Calu3 (cell line): ENCODE measurements around the gene BOLA3. TPM values are rescaled to one million over a fixed set of nuclear protein-coding genes. Genes with fewer than 3 reads are reported as not detected.

ENCODE experiments used
- BruUV-seq: library from RNA; stranded (reverse); fragments of 400-500 nt; replicated peaks from 2 replicates; lab custom pipeline; 2021; lab: Mats Ljungman, UMichigan
- CTCF ChIA-PET: fragments of 300-600 bp; sonication (Branson Sonifier 250); formaldehyde crosslinking; loops from one replicate; lab custom pipeline; 2022; ENCODE audit warnings: antibody characterized with exemption; lab: Charles Lee
- DNase-seq: peaks from one replicate; pipeline ENCODE4 v3.0.0; 2022
- H3K27ac Mint-ChIP-seq: one replicate; pipeline ENCODE4 v1.8.0; 2022; ENCODE audit warnings: mixed read lengths; ENCODE audit not compliant: unreplicated experiment
- H3K27me3 Mint-ChIP-seq: one replicate; pipeline ENCODE4 v1.8.0; 2022; ENCODE audit warnings: mixed read lengths; ENCODE audit not compliant: unreplicated experiment
- H3K36me3 Mint-ChIP-seq: one replicate; pipeline ENCODE4 v1.8.0; 2022; ENCODE audit warnings: mild to moderate bottlenecking, moderate library complexity, mixed read lengths; ENCODE audit not compliant: insufficient read depth, unreplicated experiment
- H3K4me1 Mint-ChIP-seq: one replicate; pipeline ENCODE4 v1.8.0; 2022; ENCODE audit warnings: mild to moderate bottlenecking, low read depth, mixed read lengths; ENCODE audit not compliant: unreplicated experiment
- H3K4me3 Mint-ChIP-seq: one replicate; pipeline ENCODE4 v1.8.0; 2022; ENCODE audit warnings: mild to moderate bottlenecking, low read depth, moderate library complexity, mixed read lengths; ENCODE audit not compliant: unreplicated experiment
- H3K9me3 Mint-ChIP-seq: one replicate; pipeline ENCODE4 v1.8.0; 2022; ENCODE audit warnings: low read depth, mixed read lengths; ENCODE audit not compliant: unreplicated experiment
- CTCF ChIP-seq: fragments of 200-600 bp; IDR thresholded peaks from one replicate; pipeline ENCODE4 v1.8.0; 2022; ENCODE audit warnings: antibody characterized with exemption; ENCODE audit not compliant: unreplicated experiment
- intact Hi-C: fragments of 100-400 bp; cut with micrococcal nuclease; formaldehyde crosslinking; loops from one replicate; pipeline ENCODE4 v1.10.0; 2022; ENCODE audit not compliant: unreplicated experiment
- total RNA-seq: library from RNA; stranded (reverse); gene quantifications from 2 replicates; pipeline ENCODE4 v1.2.3, GENCODE V29; 2022

The BOLA3 gene
- total RNA-seq, 1 experiment from 2014 or later: 45.8 TPM

GRCh38 chr2:74155830-74156229, 8.1 kb upstream of the BOLA3 start:
- H3K4me1 Mint-ChIP-seq: no peaks in the 10 kb centered on the region
- H3K4me3 Mint-ChIP-seq: no peak overlapping the region
- intact Hi-C loops: no loop called here
- no peak for DNase-seq
- TF ChIP-seq CTCF: no peak
- CTCF ChIA-PET: no interaction called here
- no TSS peak for BruUV-seq
- H3K27ac Mint-ChIP-seq: no peak overlapping the region
- H3K9me3 Mint-ChIP-seq: no peaks in the 10 kb centered on the region
- no peaks in the 10 kb centered on the region for H3K27me3 Mint-ChIP-seq
- peaks cover 63% of the 10 kb centered on the region for H3K36me3 Mint-ChIP-seq

- CTCF ChIA-PET: interaction anchor here (0.7 kb wide), 1 partner anchor 47 kb away, joined by 3 read pairs; no protein-coding TSS in a partner anchor
- H3K9me3 Mint-ChIP-seq: no peaks in the 10 kb centered on the region
- TF ChIP-seq CTCF: no peak
- no peak overlapping the region for H3K27ac Mint-ChIP-seq
- H3K4me1 Mint-ChIP-seq: no peaks in the 10 kb centered on the region
- H3K36me3 Mint-ChIP-seq: peaks cover 42% of the 10 kb centered on the region
- intact Hi-C loops: no loop called here
- no peak overlapping the region for H3K4me3 Mint-ChIP-seq
- H3K27me3 Mint-ChIP-seq: no peaks in the 10 kb centered on the region
- no TSS peak for BruUV-seq
- no peak for DNase-seq
Observed at GRCh38 chr2:74152954-74153353, 5.2 kb upstream of the BOLA3 start.

GRCh38 chr2:74149570-74150319, 2.0 kb upstream of the BOLA3 start:
- no peak for DNase-seq
- no peaks in the 10 kb centered on the region for H3K27me3 Mint-ChIP-seq
- H3K9me3 Mint-ChIP-seq: no peaks in the 10 kb centered on the region
- H3K36me3 Mint-ChIP-seq: peaks cover 22% of the 10 kb centered on the region
- intact Hi-C loops: no loop called here
- TF ChIP-seq CTCF: no peak
- H3K27ac Mint-ChIP-seq: no peak overlapping the region
- no peaks in the 10 kb centered on the region for H3K4me1 Mint-ChIP-seq
- BruUV-seq: no TSS peak
- CTCF ChIA-PET: interaction anchor here (0.7 to 1.3 kb wide), 4 partner anchors 29 to 334 kb away, joined by 3 to 4 read pairs (median 3); no protein-coding TSS in a partner anchor
- H3K4me3 Mint-ChIP-seq: no peak overlapping the region

- Mint-ChIP-seq H3K27me3 (no peaks in the 10 kb centered on the region), H3K4me3 (no peak overlapping the region), H3K36me3 (peaks cover 18% of the 10 kb centered on the region), H3K4me1 (no peaks in the 10 kb centered on the region), H3K27ac (no peak overlapping the region), H3K9me3 (no peaks in the 10 kb centered on the region)
- CTCF ChIA-PET: interaction anchor here (0.7 to 1.3 kb wide), 3 partner anchors 29 to 211 kb away, joined by 3 to 4 read pairs (median 3); no protein-coding TSS in a partner anchor
- no peak for DNase-seq
- intact Hi-C loops: no loop called here
- no peak for TF ChIP-seq CTCF
- BruUV-seq: no TSS peak
Observed at GRCh38 chr2:74149247-74149525, 1.5 kb upstream of the BOLA3 start.
